ENCODE measurements around the gene TFB2M.

- TF ChIP-seq CTCF (IDR thresholded peaks at IDR 0.05; ENCODE audit: borderline replicate concordance, extremely low read depth, low read length, poor library complexity, severe bottlenecking): no peak
- TF ChIP-seq EZH2 (IDR thresholded peaks at IDR 0.05; ENCODE audit: borderline replicate concordance, low read depth, low read length, severe bottlenecking): no peak
Measured at GRCh38 chr1:246582301-246583055, 16.4 kb upstream of the TFB2M start.

Measured in DND-41 (cell line).